Measurements from ENCODE around the gene CDH2.

GRCh38 chr18:28152754-28153153 is 24.2 kb downstream of the CDH2 start:
- TF ChIP-seq EZH2 (IDR thresholded peaks at IDR 0.05; ENCODE audit: insufficient read depth, poor library complexity, severe bottlenecking) = no peak
- TF ChIP-seq EZH2phosphoT487 (IDR thresholded peaks at IDR 0.05; ENCODE audit: insufficient read depth, low read depth) = no peak
